BE2C (cell line): ENCODE results near the gene GMPPA.

Experiments
- DNase-seq: peaks from one replicate; pipeline ENCODE4 v3.0.0-alpha.2; 2020
- H3K27me3 ChIP-seq: fragments of 250-450 bp; sonication (Bioruptor Pico); 2 replicates; pipeline ENCODE4 v1.5.1; 2020; ENCODE audit warnings: mild to moderate bottlenecking
- H3K36me3 ChIP-seq: fragments of 250-450 bp; sonication (Bioruptor Pico); 2 replicates; pipeline ENCODE4 v1.5.1; 2020; ENCODE audit warnings: mild to moderate bottlenecking
- H3K4me1 ChIP-seq: fragments of 250-450 bp; sonication (Bioruptor Pico); 2 replicates; pipeline ENCODE4 v1.5.1; 2020
- H3K4me3 ChIP-seq: 2 replicates; pipeline ENCODE4 v1.5.1; 2011; ENCODE audit warnings: low read depth, low read length
- H3K9me3 ChIP-seq: fragments of 250-450 bp; sonication (Bioruptor Pico); 2 replicates; pipeline ENCODE4 v1.5.1; 2020
- CTCF ChIP-seq: IDR thresholded peaks from 2 replicates; pipeline ENCODE4 v1.5.1; 2012; ENCODE audit warnings: mild to moderate bottlenecking, low read depth, low read length

GMPPA gene

GRCh38 chr2:219511547-219512325 is 13.0 kb downstream of the GMPPA start:
- TF ChIP-seq CTCF: no peak
- H3K36me3 ChIP-seq: no peaks in the 10 kb centered on the region
- DNase-seq: peak; percentile 88
- H3K27me3 ChIP-seq: no peaks in the 10 kb centered on the region
- H3K9me3 ChIP-seq: no peaks in the 10 kb centered on the region
- peak overlapping the region; percentile 44 for H3K4me3 ChIP-seq
- H3K4me1 ChIP-seq: peaks cover 82% of the 10 kb centered on the region

- peak; percentile 69 for DNase-seq
- Histone ChIP-seq H3K9me3 (no peaks in the 10 kb centered on the region), H3K4me1 (peaks cover 75% of the 10 kb centered on the region), H3K36me3 (no peaks in the 10 kb centered on the region), H3K4me3 (peak overlapping the region; percentile 19), H3K27me3 (no peaks in the 10 kb centered on the region)
- TF ChIP-seq CTCF: no peak
Measured at GRCh38 chr2:219512524-219513216, 14.0 kb downstream of the GMPPA start.

- no peak for TF ChIP-seq CTCF
- H3K4me1 ChIP-seq: peaks cover 67% of the 10 kb centered on the region
- H3K4me3 ChIP-seq: peak overlapping the region; percentile 53
- H3K9me3 ChIP-seq: no peaks in the 10 kb centered on the region
- no peak for DNase-seq
- no peaks in the 10 kb centered on the region for H3K36me3 ChIP-seq
- H3K27me3 ChIP-seq: no peaks in the 10 kb centered on the region
Measured at GRCh38 chr2:219513787-219514186, 15.1 kb downstream of the GMPPA start.

- peak within 1 kb of the TSS; percentile 53 for H3K4me3 ChIP-seq
- peak; percentile 76 for DNase-seq
- TF ChIP-seq CTCF: no peak
Measured at GRCh38 chr2:219514196-219514761, 15.6 kb downstream of the GMPPA start, which contains the start of gene ASIC4. Gene ASIC4, plus strand, starts transcription at chr2:219514482. Its CDS starts 243 bp downstream, at chr2:219514725.

DNA sequence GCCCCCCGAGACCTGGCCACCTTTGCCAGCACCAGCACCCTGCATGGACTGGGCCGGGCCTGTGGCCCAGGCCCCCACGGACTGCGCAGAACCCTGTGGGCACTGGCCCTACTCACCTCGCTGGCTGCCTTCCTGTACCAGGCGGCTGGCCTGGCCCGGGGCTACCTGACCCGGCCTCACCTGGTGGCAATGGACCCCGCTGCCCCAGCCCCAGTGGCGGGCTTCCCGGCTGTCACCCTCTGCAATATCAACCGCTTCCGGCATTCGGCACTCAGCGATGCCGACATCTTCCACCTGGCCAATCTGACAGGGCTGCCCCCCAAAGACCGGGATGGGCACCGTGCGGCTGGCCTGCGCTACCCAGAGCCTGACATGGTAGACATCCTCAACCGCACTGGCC is 16.1 kb downstream of the GMPPA start:
- no peaks in the 10 kb centered on the region for H3K36me3 ChIP-seq
- no peak for TF ChIP-seq CTCF
- no peaks in the 10 kb centered on the region for H3K9me3 ChIP-seq
- no peak for DNase-seq
- no peaks in the 10 kb centered on the region for H3K27me3 ChIP-seq
- peaks cover 65% of the 10 kb centered on the region for H3K4me1 ChIP-seq
- peak overlapping the region; percentile 53 for H3K4me3 ChIP-seq

More at GRCh38 chr2:219514196-219514761, 15.6 kb downstream of the GMPPA start, which contains the start of gene ASIC4:
- Histone ChIP-seq H3K4me1 (peaks cover 66% of the 10 kb centered on the region), H3K36me3 (no peaks in the 10 kb centered on the region), H3K27me3 (no peaks in the 10 kb centered on the region), H3K9me3 (no peaks in the 10 kb centered on the region)
